HCT116 (cell line): Measurements from ENCODE around the gene ZNF749. TPM values are rescaled to one million over a fixed set of nuclear protein-coding genes. Genes with fewer than 3 reads are reported as not detected.

ENCODE experiments used
- ATAC-seq: fragments of 200-7000 bp; cut with Tn5 transposase; 2 replicates; pipeline ENCODE4 v1.9.1; 2020; ENCODE audit warnings: mild to moderate bottlenecking, moderate library complexity
- BruUV-seq: library from RNA; stranded (reverse); fragments of 400-500 nt; replicated peaks from 2 replicates; lab custom pipeline; 2021; lab: Mats Ljungman, UMichigan
- CTCF ChIA-PET: fragments of 300-600 bp; sonication (Branson Sonifier 250); formaldehyde crosslinking; loops from one replicate; lab custom pipeline; 2021; ENCODE audit warnings: antibody characterized with exemption; lab: Charles Lee
- POLR2A ChIA-PET: fragments of 300-600, 350-600 bp; sonication (Branson Sonifier 250); formaldehyde crosslinking; loops from one replicate; lab custom pipeline; 2021; ENCODE audit warnings: antibody characterized with exemption; lab: Charles Lee
- RAD21 ChIA-PET, 2 experiments: fragments of 300-600 bp; sonication (Branson Sonifier 250); formaldehyde crosslinking; loops; one replicate each; lab custom pipeline; 2023; ENCODE audit warnings: low total read pairs in 2 of 2; ENCODE audit not compliant: uncharacterized antibody in 2 of 2, unreplicated experiment in 2 of 2, low non-redundant PET in 1 of 2; lab: Charles Lee
- DNase-seq: peaks from one replicate; pipeline ENCODE4 v3.0.0-alpha.2; 2010; ENCODE audit warnings: low read depth, low spot score
- H2AFZ ChIP-seq: fragments of 200-600 bp; shearing (Covaris generic), sonication (generic); 2 replicates; pipeline ENCODE4 v1.6.1; 2017; ENCODE audit warnings: low read depth, mixed run types, mixed read lengths, antibody characterized with exemption, low read length; ENCODE audit not compliant: poor library complexity, severe bottlenecking
- H3K27ac ChIP-seq: 2 replicates; pipeline ENCODE4 v1.5.1; 2012; ENCODE audit warnings: low read depth, low read length
- H3K27me3 ChIP-seq: fragments of 200-600 bp; sonication (generic); 2 replicates; pipeline ENCODE4 v1.6.1; 2016; ENCODE audit warnings: mixed run types, low read length, mixed read lengths; ENCODE audit not compliant: insufficient read depth
- H3K36me3 ChIP-seq, 2 experiments: fragments of 200-500 bp in 1 of 2; fragments of 200-600 bp in 1 of 2; sonication (Bioruptor generic) in 1 of 2; sonication (generic) in 1 of 2; 2 replicates each; pipeline versions ENCODE4 v1.5.1 to v1.6.1; 2014 to 2016; ENCODE audit warnings: low read length in 2 of 2, inconsistent platforms in 1 of 2, mixed read lengths in 1 of 2, mixed run types in 1 of 2; ENCODE audit not compliant: insufficient read depth in 2 of 2, control insufficient read depth in 1 of 2
- H3K4me1 ChIP-seq, 2 experiments: fragments of 200-600 bp in 1 of 2; sonication (generic) in 1 of 2; 2 replicates each; pipeline versions ENCODE4 v1.5.1 to v1.6.1; 2012 to 2017; ENCODE audit warnings: low read length in 2 of 2, inconsistent platforms in 1 of 2, mild to moderate bottlenecking in 1 of 2, mixed read lengths in 1 of 2, mixed run types in 1 of 2, moderate library complexity in 1 of 2; ENCODE audit not compliant: insufficient read depth in 2 of 2, control insufficient read depth in 1 of 2
- H3K4me2 ChIP-seq: fragments of 200-600 bp; sonication (generic); 2 replicates; pipeline ENCODE4 v1.6.1; 2017; ENCODE audit warnings: mixed run types, low read length, mixed read lengths
- H3K4me3 ChIP-seq, 2 experiments: fragments of 200-600 bp in 1 of 2; sonication (generic) in 1 of 2; replicated peaks in 1 of 2; 2 replicates each; pipeline ENCODE4 v1.5.1; 2011 to 2016; ENCODE audit warnings: low read length in 2 of 2, control low read depth in 1 of 2, low read depth in 1 of 2, mild to moderate bottlenecking in 1 of 2, mixed read lengths in 1 of 2, mixed run types in 1 of 2
- H3K79me2 ChIP-seq: fragments of 200-600 bp; sonication (generic); 2 replicates; pipeline ENCODE4 v1.6.1; 2017; ENCODE audit warnings: mild to moderate bottlenecking, mixed run types, low read length, moderate library complexity, mixed read lengths; ENCODE audit not compliant: insufficient read depth
- H3K9ac ChIP-seq: fragments of 200-600 bp; sonication (generic); 2 replicates; pipeline ENCODE4 v1.6.1; 2016; ENCODE audit warnings: low read length, mixed read lengths
- H3K9me2 ChIP-seq: fragments of 200-600 bp; sonication (generic), shearing (Covaris generic); 2 replicates; pipeline ENCODE4 v1.6.1; 2017; ENCODE audit warnings: mixed run types, mild to moderate bottlenecking, moderate library complexity; ENCODE audit not compliant: insufficient read depth
- H3K9me3 ChIP-seq, 2 experiments: fragments of 200-500 bp in 1 of 2; fragments of 200-600 bp in 1 of 2; sonication (Bioruptor generic) in 1 of 2; sonication (generic) in 1 of 2; 2 replicates each; pipeline ENCODE4 v1.6.1; 2014 to 2017; ENCODE audit warnings: low read length in 2 of 2, mixed read lengths in 2 of 2, inconsistent platforms in 1 of 2, low read depth in 1 of 2, mild to moderate bottlenecking in 1 of 2, mixed run types in 1 of 2, moderate library complexity in 1 of 2; ENCODE audit not compliant: control insufficient read depth in 1 of 2, insufficient read depth in 1 of 2
- H4K20me1 ChIP-seq: fragments of 200-600 bp; sonication (generic), shearing (Covaris generic); 2 replicates; pipeline ENCODE4 v1.6.1; 2017; ENCODE audit warnings: mixed run types, mild to moderate bottlenecking, moderate library complexity; ENCODE audit not compliant: insufficient read depth
- ATF3 ChIP-seq: IDR thresholded peaks from 2 replicates; pipeline ENCODE4 v1.6.1; 2012
- CTCF ChIP-seq, 3 experiments: fragments of 200-600 bp in 1 of 3; sonication (generic) in 1 of 3; IDR thresholded peaks in 2 of 3; conservative IDR thresholded peaks in 1 of 3; 2 replicates each; pipeline ENCODE4 v1.5.1; 2012 to 2017; ENCODE audit warnings: low read depth in 2 of 3, low read length in 2 of 3, antibody characterized with exemption in 1 of 3, borderline replicate concordance in 1 of 3, control low read depth in 1 of 3, mild to moderate bottlenecking in 1 of 3, mixed read lengths in 1 of 3, mixed run types in 1 of 3, moderate library complexity in 1 of 3; ENCODE audit not compliant: insufficient read depth in 1 of 3
- EGR1 ChIP-seq: IDR thresholded peaks from 2 replicates; pipeline ENCODE4 v1.6.1; 2012; ENCODE audit warnings: low read depth
- EZH2 ChIP-seq: fragments of 200-600 bp; sonication (generic); IDR thresholded peaks from 2 replicates; pipeline ENCODE4 v1.6.1; 2017; ENCODE audit warnings: antibody characterized with exemption, mixed run types
- EZH2phosphoT487 ChIP-seq: fragments of 200-600 bp; IDR thresholded peaks from 2 replicates; pipeline ENCODE4 v1.6.1; 2018; ENCODE audit warnings: antibody characterized with exemption, borderline replicate concordance
- MAX ChIP-seq: IDR thresholded peaks from 2 replicates; pipeline ENCODE4 v1.6.1; 2012
- TCF7L2 ChIP-seq: IDR thresholded peaks from 2 replicates; pipeline ENCODE4 v1.7.0; 2011; ENCODE audit warnings: borderline replicate concordance, inconsistent platforms; ENCODE audit not compliant: insufficient read depth, insufficient read length; ENCODE audit errors: extremely low read depth
- ZNF274 ChIP-seq: fragments of 200-500 bp; sonication (Bioruptor generic); IDR thresholded peaks from 2 replicates; pipeline ENCODE4 v1.6.1; 2014; ENCODE audit warnings: mild to moderate bottlenecking, low read depth, low read length, inconsistent platforms
- intact Hi-C: fragments of 100-400 bp; cut with micrococcal nuclease; formaldehyde crosslinking; loops from 2 replicates; pipeline ENCODE4 v1.10.0; 2022
- total RNA-seq: library from RNA; stranded (reverse); gene quantifications from one replicate; pipeline ENCODE4 v1.2.1, GENCODE V29; 2021; ENCODE audit not compliant: unreplicated experiment

ZNF749 gene
- total RNA-seq, 1 experiment from 2014 or later = 18.0 TPM

DNA sequence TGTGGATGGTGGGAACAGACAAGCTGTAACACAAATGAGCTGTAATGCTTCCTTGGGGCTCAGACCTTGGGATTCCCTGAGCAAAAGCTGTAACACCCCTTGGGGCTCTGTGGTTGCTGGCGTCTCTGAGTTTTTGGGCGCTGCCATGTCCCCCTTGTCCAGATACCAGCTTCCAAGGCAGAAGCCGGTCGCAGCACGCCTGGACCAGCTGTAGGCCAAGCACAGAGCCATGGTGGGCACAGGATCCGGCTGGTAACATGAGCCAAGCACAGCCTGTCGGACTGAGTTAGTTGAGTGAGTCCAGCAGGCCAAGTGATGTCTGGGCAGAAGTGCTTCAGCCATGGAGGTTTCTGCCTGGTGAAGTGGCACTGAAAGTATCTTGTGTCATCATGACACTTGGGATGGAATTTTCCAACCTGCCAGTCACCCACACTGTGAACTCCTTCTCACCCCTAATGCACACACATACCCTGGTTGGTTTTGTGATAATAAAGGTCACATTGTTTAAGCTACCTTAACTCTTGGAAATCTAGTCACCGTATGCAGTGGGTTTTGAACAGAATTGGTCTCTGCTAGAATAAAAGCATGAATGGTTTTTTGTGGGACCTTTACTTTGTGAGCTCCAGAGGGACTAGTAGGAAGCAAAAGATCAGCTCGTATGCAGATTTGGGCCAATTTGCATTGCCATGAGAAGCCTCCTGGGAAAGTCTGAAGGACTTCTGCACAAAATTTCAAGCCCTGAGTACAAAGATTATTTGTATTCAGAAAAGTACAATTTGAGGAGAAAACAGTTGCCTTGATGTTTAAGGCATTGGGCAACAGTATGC lies 31.2 kb upstream of the ZNF749 start:
- no peaks in the 10 kb centered on the region for H3K9me2 ChIP-seq
- intact Hi-C loops = loop anchor here (10.0 kb wide), 1 partner anchor 501 kb away; no protein-coding TSS in a partner anchor
- no peaks in the 10 kb centered on the region for H3K79me2 ChIP-seq
- no peak overlapping the region for H3K27ac ChIP-seq
- no peak for DNase-seq
- no peak overlapping the region for H3K4me3 ChIP-seq
- ATAC-seq = no peak
- no peak overlapping the region for H2AFZ ChIP-seq
- no peak overlapping the region for H3K9ac ChIP-seq
- ChIA-PET RAD21 (no interaction called here), CTCF (no interaction called here), POLR2A (interaction anchor here (0.8 to 1.2 kb wide), 2 partner anchors 10 to 30 kb away, joined by 3 read pairs; no protein-coding TSS in a partner anchor)
- peaks cover under 1 to 8% of the 10 kb centered on the region in 2 experiments; a peak in 3 of 4 replicates for H3K36me3 ChIP-seq
- peaks cover 8 to 12% of the 10 kb centered on the region in 2 experiments; a peak in 2 of 4 replicates for H3K9me3 ChIP-seq
- no peak for TF ChIP-seq ZNF274
- TF ChIP-seq MAX = no peak
- no peak for TF ChIP-seq EZH2
- no peak for TF ChIP-seq TCF7L2
- TF ChIP-seq CTCF (IDR thresholded peaks at IDR 0.05 in 2 of 3, conservative IDR thresholded peaks at IDR 0.05 in 1 of 3; ENCODE audit: borderline replicate concordance in 1 of 3, insufficient read depth in 1 of 3, low read depth in 2 of 3, low read length in 2 of 3) = no peak
- TF ChIP-seq EZH2phosphoT487 = no peak
- TF ChIP-seq ATF3 = no peak
- TF ChIP-seq EGR1 = no peak
- H3K4me2 ChIP-seq = no peak overlapping the region
- H3K4me1 ChIP-seq = no peaks in the 10 kb centered on the region
- no peaks in the 10 kb centered on the region for H4K20me1 ChIP-seq
- H3K27me3 ChIP-seq = no peaks in the 10 kb centered on the region
- BruUV-seq = no TSS peak
